ENCODE measurements around the gene CLCNKB.

GRCh38 chr1:16041200-16041599 lies 2.4 kb upstream of the CLCNKB start:
- TF ChIP-seq CTCF (conservative IDR thresholded peaks at IDR 0.05) (no peak), EZH2 (IDR thresholded peaks at IDR 0.05; ENCODE audit: low read depth) (no peak)

Data from PC-9 (cell line).